Astrocyte (in vitro differentiated cells and primary cell): Measurements from ENCODE around the gene NUBPL. TPM values are rescaled to one million over a fixed set of nuclear protein-coding genes. Genes with fewer than 3 reads are reported as not detected.

ENCODE experiments used
- DNase-seq: peaks from one replicate; pipeline ENCODE4 v3.0.0-alpha.2; 2010; ENCODE audit warnings: low read depth
- FAIRE-seq: peaks from 2 replicates; lab custom pipeline; 2011; peaks lifted over from hg19 to GRCh38; lab: Jason Lieb, UNC
- H2AFZ ChIP-seq: 2 replicates; pipeline ENCODE4 v1.6.0; 2012; ENCODE audit warnings: low read depth, low read length, inconsistent platforms
- H3K27ac ChIP-seq: 2 replicates; pipeline ENCODE4 v1.5.1; 2011; ENCODE audit warnings: low read depth, low read length, inconsistent platforms
- H3K27me3 ChIP-seq: 2 replicates; pipeline ENCODE4 v1.6.0; 2011; ENCODE audit warnings: low read length, inconsistent platforms; ENCODE audit not compliant: insufficient read depth
- H3K36me3 ChIP-seq: 2 replicates; pipeline ENCODE4 v1.5.1; 2011; ENCODE audit warnings: low read length, inconsistent platforms; ENCODE audit not compliant: insufficient read depth
- H3K4me1 ChIP-seq: 2 replicates; pipeline ENCODE4 v1.5.1; 2011; ENCODE audit warnings: low read length, inconsistent platforms; ENCODE audit not compliant: insufficient read depth
- H3K4me2 ChIP-seq: 2 replicates; pipeline ENCODE4 v1.6.0; 2012; ENCODE audit warnings: low read length, inconsistent platforms
- H3K4me3 ChIP-seq: 2 replicates; pipeline ENCODE4 v1.5.1; 2011; ENCODE audit warnings: low read depth, mild to moderate bottlenecking, low read length, inconsistent platforms; ENCODE audit not compliant: insufficient read depth
- H3K79me2 ChIP-seq: 2 replicates; pipeline ENCODE4 v1.6.0; 2012; ENCODE audit warnings: mild to moderate bottlenecking, low read length, inconsistent platforms; ENCODE audit not compliant: insufficient read depth
- H3K9ac ChIP-seq: 2 replicates; pipeline ENCODE4 v1.6.0; 2012; ENCODE audit warnings: mild to moderate bottlenecking, low read length, inconsistent platforms
- H3K9me3 ChIP-seq: 2 replicates; pipeline ENCODE4 v1.5.1; 2012; ENCODE audit warnings: low read depth, mild to moderate bottlenecking, low read length, inconsistent platforms; ENCODE audit not compliant: insufficient read depth
- H4K20me1 ChIP-seq: 2 replicates; pipeline ENCODE4 v1.6.0; 2012; ENCODE audit warnings: low read length, inconsistent platforms; ENCODE audit not compliant: insufficient read depth
- H3K27ac Mint-ChIP-seq: one replicate; pipeline ENCODE4 v1.8.0; 2021; ENCODE audit warnings: mild to moderate bottlenecking, mixed read lengths; ENCODE audit not compliant: unreplicated experiment
- H3K27me3 Mint-ChIP-seq: one replicate; pipeline ENCODE4 v1.8.0; 2021; ENCODE audit warnings: low read depth, mixed read lengths; ENCODE audit not compliant: unreplicated experiment
- H3K36me3 Mint-ChIP-seq: one replicate; pipeline ENCODE4 v1.8.0; 2021; ENCODE audit warnings: low read depth, mixed read lengths; ENCODE audit not compliant: unreplicated experiment
- H3K4me1 Mint-ChIP-seq: one replicate; pipeline ENCODE4 v1.8.0; 2021; ENCODE audit warnings: low read depth, mixed read lengths; ENCODE audit not compliant: unreplicated experiment
- H3K4me3 Mint-ChIP-seq: one replicate; pipeline ENCODE4 v1.8.0; 2021; ENCODE audit warnings: mild to moderate bottlenecking, moderate library complexity, mixed read lengths; ENCODE audit not compliant: unreplicated experiment
- H3K9me3 Mint-ChIP-seq: one replicate; pipeline ENCODE4 v1.8.0; 2021; ENCODE audit warnings: mild to moderate bottlenecking, mixed read lengths; ENCODE audit not compliant: unreplicated experiment
- CTCF ChIP-seq: IDR thresholded peaks from 2 replicates; pipeline ENCODE4 v1.5.1; 2011; ENCODE audit warnings: low read depth, mild to moderate bottlenecking, inconsistent platforms, low read length, moderate library complexity; ENCODE audit not compliant: insufficient read depth
- EZH2 ChIP-seq: IDR thresholded peaks from 2 replicates; pipeline ENCODE4 v1.6.1; 2012; ENCODE audit warnings: mild to moderate bottlenecking, low read length, inconsistent platforms; ENCODE audit not compliant: insufficient read depth
- total RNA-seq: library from RNA; stranded (reverse); gene quantifications from 2 replicates; pipeline ENCODE4 v1.2.1, GENCODE V29; 2021

NUBPL gene
- total RNA-seq, 1 donor from 2014 or later = 9.0 TPM

- TF ChIP-seq EZH2 = no peak
- TF ChIP-seq CTCF = no peak
These were observed 30.9 kb downstream of the NUBPL start for GRCh38 chr14:31592122-31592521.

GRCh38 chr14:31592631-31593030, 31.4 kb downstream of the NUBPL start:
- no peaks in the 10 kb centered on the region for H3K4me1 ChIP-seq
- H2AFZ ChIP-seq = no peak overlapping the region
- no peak for FAIRE-seq
- DNase-seq = no peak
- no peaks in the 10 kb centered on the region for H3K36me3 Mint-ChIP-seq
- H3K9ac ChIP-seq = no peak overlapping the region
- no peaks in the 10 kb centered on the region for H3K9me3 Mint-ChIP-seq
- no peak overlapping the region for H3K4me3 Mint-ChIP-seq
- H3K27me3 ChIP-seq = no peaks in the 10 kb centered on the region
- no peak overlapping the region for H3K4me2 ChIP-seq
- no peaks in the 10 kb centered on the region for H3K36me3 ChIP-seq
- no peaks in the 10 kb centered on the region for H3K79me2 ChIP-seq
- no peak overlapping the region for H3K4me3 ChIP-seq
- peaks cover 7% of the 10 kb centered on the region for H3K4me1 Mint-ChIP-seq
- H3K27me3 Mint-ChIP-seq = no peaks in the 10 kb centered on the region
- H4K20me1 ChIP-seq = no peaks in the 10 kb centered on the region
- no peaks in the 10 kb centered on the region for H3K9me3 ChIP-seq
- TF ChIP-seq CTCF (no peak), EZH2 (no peak)
- no peak overlapping the region for H3K27ac Mint-ChIP-seq
- H3K27ac ChIP-seq = no peak overlapping the region

More at GRCh38 chr14:31592122-31592521, 30.9 kb downstream of the NUBPL start:
- Histone ChIP-seq H3K36me3 (no peaks in the 10 kb centered on the region), H3K4me1 (no peaks in the 10 kb centered on the region), H3K27me3 (no peaks in the 10 kb centered on the region), H3K9ac (no peak overlapping the region), H2AFZ (no peak overlapping the region), H3K27ac (no peak overlapping the region), H3K4me3 (no peak overlapping the region), H3K79me2 (no peaks in the 10 kb centered on the region), H3K9me3 (no peaks in the 10 kb centered on the region), H3K4me2 (no peak overlapping the region), H4K20me1 (no peaks in the 10 kb centered on the region)
- H3K4me3 Mint-ChIP-seq = no peak overlapping the region
- no peaks in the 10 kb centered on the region for H3K9me3 Mint-ChIP-seq
- peaks cover 7% of the 10 kb centered on the region for H3K4me1 Mint-ChIP-seq
- DNase-seq = no peak
- no peaks in the 10 kb centered on the region for H3K36me3 Mint-ChIP-seq
- no peaks in the 10 kb centered on the region for H3K27me3 Mint-ChIP-seq
- FAIRE-seq = no peak
- no peak overlapping the region for H3K27ac Mint-ChIP-seq

- Histone ChIP-seq H3K27me3 (no peaks in the 10 kb centered on the region), H3K4me3 (no peak overlapping the region), H3K9me3 (no peaks in the 10 kb centered on the region), H3K9ac (no peak overlapping the region), H3K4me2 (no peak overlapping the region), H3K36me3 (no peaks in the 10 kb centered on the region), H3K79me2 (no peaks in the 10 kb centered on the region), H2AFZ (no peak overlapping the region), H3K4me1 (no peaks in the 10 kb centered on the region), H3K27ac (no peak overlapping the region), H4K20me1 (no peaks in the 10 kb centered on the region)
- Mint-ChIP-seq H3K27me3 (no peaks in the 10 kb centered on the region), H3K4me3 (no peak overlapping the region), H3K4me1 (peaks cover 3% of the 10 kb centered on the region), H3K9me3 (peaks cover 3% of the 10 kb centered on the region), H3K36me3 (peaks cover 7% of the 10 kb centered on the region), H3K27ac (no peak overlapping the region)
- FAIRE-seq = peak; percentile 41
- DNase-seq = peak; percentile 10
- TF ChIP-seq EZH2 (no peak), CTCF (no peak)
These were observed 35.3 kb downstream of the NUBPL start for GRCh38 chr14:31596342-31597095.
